OCI-LY1 (cell line): ENCODE data around the gene LMBRD2.

ENCODE experiments used
- CTCF ChIP-seq: fragments of 200-600 bp; sonication (generic), shearing (Covaris generic); IDR thresholded peaks from 2 replicates; pipeline ENCODE4 v1.5.1; 2017; ENCODE audit warnings: mild to moderate bottlenecking, antibody characterized with exemption, low read length, moderate library complexity, mixed read lengths
- EZH2 ChIP-seq: fragments of 200-600 bp; sonication (generic), shearing (Covaris generic); IDR thresholded peaks from 2 replicates; pipeline ENCODE4 v1.8.0; 2017; ENCODE audit warnings: borderline replicate concordance, mixed run types, mild to moderate bottlenecking, antibody characterized with exemption, low read length, moderate library complexity, mixed read lengths

GRCh38 chr5:36056422-36056821, 95.3 kb downstream of the LMBRD2 start:
- TF ChIP-seq CTCF, result no peak
- TF ChIP-seq EZH2, result no peak
